Measurements from ENCODE around the gene RALGPS1.
A peak's percentile ranks its signal among the peaks of the same experiment; 100 is the strongest.

RALGPS1 gene

GRCh38 chr9:127034691-127035090 lies 120.1 kb downstream of the RALGPS1 start:
- TF ChIP-seq Cebpa-rat (IDR thresholded peaks at IDR 0.05): no peak
- Histone ChIP-seq H3K4me1 (peaks cover 0 to 11% (median 0%) of the 10 kb centered on the region in 10 experiments; a peak in 2 of 20 replicates), H3K4me3 (no peak overlapping the region), H3K4me2 (no peak overlapping the region), H3K27ac (no peak overlapping the region), H3K9ac (no peak overlapping the region), H4K20me1 (no peaks in the 10 kb centered on the region), H3K27me3 (no peaks in the 10 kb centered on the region), H3K36me3 (no peaks in the 10 kb centered on the region), H3K9me3 (replicated peaks in 1 of 11) (no peaks in the 10 kb centered on the region)

- H3K9ac ChIP-seq: no peak overlapping the region
- H3K4me3 ChIP-seq: no peak overlapping the region
- no peaks in the 10 kb centered on the region for H3K36me3 ChIP-seq
- no peaks in the 10 kb centered on the region for H3K9me3 ChIP-seq (replicated peaks in 1 of 11)
- H3K4me1 ChIP-seq: peaks cover 0 to 11% (median 0%) of the 10 kb centered on the region in 10 experiments; a peak in 2 of 20 replicates
- no peak overlapping the region for H3K27ac ChIP-seq
- TF ChIP-seq Cebpa-rat (IDR thresholded peaks at IDR 0.05): no peak
- no peaks in the 10 kb centered on the region for H3K27me3 ChIP-seq
- H4K20me1 ChIP-seq: no peaks in the 10 kb centered on the region
- no peak overlapping the region for H3K4me2 ChIP-seq
These were observed 120.8 kb downstream of the RALGPS1 start for GRCh38 chr9:127035423-127035822.

DNA sequence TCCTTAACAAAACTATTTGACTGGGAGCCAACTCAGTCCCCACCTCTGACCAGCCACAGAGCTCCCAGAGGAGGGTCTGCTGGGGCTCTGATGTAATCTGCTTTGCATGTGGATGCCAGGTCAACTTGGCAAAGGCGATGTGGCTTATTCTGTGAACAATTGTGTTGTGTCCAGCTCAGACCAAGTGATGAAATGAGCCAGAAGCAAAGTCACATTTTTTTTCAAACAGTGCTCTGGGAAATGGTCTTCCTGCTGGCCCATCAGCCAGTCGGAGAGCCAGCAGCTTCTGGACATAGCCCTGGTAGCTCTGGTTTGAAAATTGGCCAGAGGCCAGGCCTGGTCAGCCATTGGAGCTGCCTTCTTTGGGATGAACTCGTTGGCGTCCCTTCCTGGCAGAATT lies 121.4 kb downstream of the RALGPS1 start:
- H3K9me3 ChIP-seq (replicated peaks in 1 of 11): no peaks in the 10 kb centered on the region
- H3K4me3 ChIP-seq: no peak overlapping the region
- no peak for TF ChIP-seq Cebpa-rat (IDR thresholded peaks at IDR 0.05)
- H3K4me1 ChIP-seq: peaks cover 0 to 11% (median 0%) of the 10 kb centered on the region in 10 experiments; a peak in 2 of 20 replicates
- H3K36me3 ChIP-seq: no peaks in the 10 kb centered on the region
- no peaks in the 10 kb centered on the region for H3K27me3 ChIP-seq
- no peak overlapping the region for H3K27ac ChIP-seq
- no peaks in the 10 kb centered on the region for H4K20me1 ChIP-seq
- no peak overlapping the region for H3K4me2 ChIP-seq
- no peak overlapping the region for H3K9ac ChIP-seq

DNA sequence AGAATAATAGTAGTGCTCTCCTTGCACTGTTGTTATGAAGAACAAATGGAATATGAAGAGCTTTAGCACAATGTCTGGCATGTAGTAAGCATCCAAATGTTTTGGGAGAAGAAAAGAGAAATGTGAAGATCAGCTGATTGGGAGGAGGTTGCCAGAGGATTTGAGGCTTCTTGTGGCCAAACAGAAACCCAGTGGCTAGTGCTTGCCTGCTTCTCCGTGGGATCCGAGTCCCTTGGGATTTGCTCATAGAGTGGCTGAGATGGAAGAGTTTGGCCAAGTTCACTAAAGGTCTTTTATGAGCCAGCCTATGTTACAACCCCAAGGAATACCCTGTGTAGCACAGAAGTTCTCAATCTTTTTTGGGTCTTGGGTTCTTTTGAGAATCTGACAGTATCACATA lies 121.9 kb downstream of the RALGPS1 start:
- no peak overlapping the region for H3K4me3 ChIP-seq
- H3K4me2 ChIP-seq: no peak overlapping the region
- H4K20me1 ChIP-seq: no peaks in the 10 kb centered on the region
- no peak for TF ChIP-seq Cebpa-rat (IDR thresholded peaks at IDR 0.05)
- peaks cover 0 to 11% (median 0%) of the 10 kb centered on the region in 10 experiments; a peak in 2 of 20 replicates for H3K4me1 ChIP-seq
- no peaks in the 10 kb centered on the region for H3K9me3 ChIP-seq (replicated peaks in 1 of 11)
- H3K36me3 ChIP-seq: no peaks in the 10 kb centered on the region
- no peak overlapping the region for H3K27ac ChIP-seq
- H3K27me3 ChIP-seq: no peaks in the 10 kb centered on the region
- no peak overlapping the region for H3K9ac ChIP-seq

GRCh38 chr9:127038531-127038930 lies 123.9 kb downstream of the RALGPS1 start:
- Histone ChIP-seq H3K27ac (no peak overlapping the region), H3K4me3 (no peak overlapping the region), H3K4me2 (peak overlapping the region in 1 of 11 experiments; percentile 23; a peak in 1 of 22 replicates), H4K20me1 (no peaks in the 10 kb centered on the region), H3K9ac (no peak overlapping the region), H3K27me3 (no peaks in the 10 kb centered on the region), H3K36me3 (no peaks in the 10 kb centered on the region), H3K4me1 (peaks cover 0 to 11% (median 0%) of the 10 kb centered on the region in 10 experiments; a peak in 2 of 20 replicates), H3K9me3 (replicated peaks in 1 of 11) (no peaks in the 10 kb centered on the region)
- TF ChIP-seq Cebpa-rat (IDR thresholded peaks at IDR 0.05): no peak

GRCh38 chr9:127039492-127039891 lies 124.9 kb downstream of the RALGPS1 start:
- Histone ChIP-seq H3K27ac (no peak overlapping the region), H4K20me1 (no peaks in the 10 kb centered on the region), H3K36me3 (no peaks in the 10 kb centered on the region), H3K9me3 (replicated peaks in 1 of 11) (no peaks in the 10 kb centered on the region), H3K27me3 (no peaks in the 10 kb centered on the region), H3K9ac (no peak overlapping the region), H3K4me1 (peaks cover 0 to 11% (median 0%) of the 10 kb centered on the region in 10 experiments; a peak in 2 of 20 replicates), H3K4me2 (no peak overlapping the region), H3K4me3 (no peak overlapping the region)
- no peak for TF ChIP-seq Cebpa-rat (IDR thresholded peaks at IDR 0.05)

DNA sequence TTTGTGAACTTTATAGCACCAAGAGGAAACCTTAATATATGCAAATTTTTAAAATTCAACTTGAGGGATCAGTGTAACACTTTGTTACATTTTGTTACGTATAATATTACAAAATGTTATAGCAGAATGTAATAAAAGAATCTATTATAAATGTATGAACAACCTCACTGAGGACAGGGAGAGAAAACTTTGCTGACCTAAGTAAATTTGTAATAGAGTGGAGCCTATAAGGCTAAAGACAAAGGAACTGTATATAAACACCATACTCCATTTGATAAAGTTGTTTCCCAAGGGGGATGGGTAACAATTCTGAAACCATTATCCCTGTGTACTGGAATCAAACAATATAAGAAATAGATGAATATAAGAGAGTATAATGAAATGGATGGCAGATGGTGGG lies 130.6 kb downstream of the RALGPS1 start:
- Histone ChIP-seq H3K27me3 (no peaks in the 10 kb centered on the region), H3K4me2 (no peak overlapping the region)

GRCh38 chr9:127047971-127048370 lies 133.4 kb downstream of the RALGPS1 start:
- Histone ChIP-seq H4K20me1 (no peaks in the 10 kb centered on the region), H3K9ac (no peak overlapping the region; a peak in 1 of 22 replicates), H3K4me3 (no peak overlapping the region), H3K4me2 (peak overlapping the region; percentile 60 to 85 (median 71)), H3K36me3 (no peaks in the 10 kb centered on the region), H3K27ac (peak overlapping the region in 9 of 11 experiments; percentile 3 to 64 (median 49); a peak in 11 of 22 replicates), H3K4me1 (peaks cover 18 to 40% (median 28%) of the 10 kb centered on the region in 10 experiments), H3K9me3 (replicated peaks in 1 of 11) (no peaks in the 10 kb centered on the region), H3K27me3 (no peaks in the 10 kb centered on the region)
- no peak for TF ChIP-seq Cebpa-rat (IDR thresholded peaks at IDR 0.05)

More for the DNA sequence above, 130.6 kb downstream of the RALGPS1 start:
- Histone ChIP-seq H3K4me3 (no peak overlapping the region), H3K36me3 (no peaks in the 10 kb centered on the region), H3K9me3 (replicated peaks in 1 of 11) (no peaks in the 10 kb centered on the region), H3K27ac (no peak overlapping the region), H3K9ac (no peak overlapping the region), H3K4me1 (peaks cover 18 to 24% (median 22%) of the 10 kb centered on the region in 10 experiments), H4K20me1 (no peaks in the 10 kb centered on the region)
- TF ChIP-seq Cebpa-rat (IDR thresholded peaks at IDR 0.05): no peak

- peak overlapping the region in 8 of 11 experiments; percentile 32 to 64 (median 58); a peak in 16 of 22 replicates for H3K27ac ChIP-seq
- no peaks in the 10 kb centered on the region for H3K36me3 ChIP-seq
These were observed 134.5 kb downstream of the RALGPS1 start for GRCh38 chr9:127049044-127049443.

DNA sequence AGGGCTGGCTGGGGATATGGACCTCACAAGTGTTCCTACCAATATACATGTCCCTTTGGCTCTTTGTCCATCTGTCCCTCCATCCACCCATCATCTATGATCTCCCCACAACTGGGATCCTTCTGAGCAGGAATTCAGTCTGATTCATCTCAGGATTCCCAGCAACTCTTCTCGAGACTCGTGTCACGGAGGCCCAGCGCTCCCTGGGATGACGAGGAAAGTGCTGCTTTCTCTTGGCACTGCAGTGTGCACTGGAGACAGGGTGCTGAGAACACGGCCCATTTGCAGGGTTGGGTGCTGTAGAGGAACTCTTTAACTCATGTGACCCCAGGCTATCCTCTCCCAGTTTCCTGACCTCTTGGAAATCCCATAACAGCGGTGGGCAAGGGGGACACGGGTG lies 135.0 kb downstream of the RALGPS1 start:
- Histone ChIP-seq H3K36me3 (no peaks in the 10 kb centered on the region), H3K9me3 (replicated peaks in 1 of 11) (no peaks in the 10 kb centered on the region), H3K9ac (no peak overlapping the region), H4K20me1 (no peaks in the 10 kb centered on the region), H3K4me1 (peaks cover 18 to 40% (median 28%) of the 10 kb centered on the region in 10 experiments), H3K27ac (peak overlapping the region in 9 of 11 experiments; percentile 13 to 64 (median 49); a peak in 15 of 22 replicates), H3K4me2 (peak overlapping the region; percentile 60 to 85 (median 71)), H3K4me3 (no peak overlapping the region), H3K27me3 (no peaks in the 10 kb centered on the region)
- TF ChIP-seq Cebpa-rat (IDR thresholded peaks at IDR 0.05): no peak

More at GRCh38 chr9:127049044-127049443, 134.5 kb downstream of the RALGPS1 start:
- Histone ChIP-seq H3K27me3 (no peaks in the 10 kb centered on the region), H4K20me1 (no peaks in the 10 kb centered on the region), H3K4me2 (peak overlapping the region; percentile 60 to 85 (median 71)), H3K9me3 (replicated peaks in 1 of 11) (no peaks in the 10 kb centered on the region), H3K4me1 (peaks cover 18 to 40% (median 28%) of the 10 kb centered on the region in 10 experiments), H3K4me3 (peak overlapping the region in 4 of 10 experiments; percentile 4 to 49 (median 34); a peak in 6 of 20 replicates), H3K9ac (peak overlapping the region in 2 of 11 experiments; percentile 6 to 43; a peak in 3 of 22 replicates)
- TF ChIP-seq Cebpa-rat (IDR thresholded peaks at IDR 0.05): no peak
